PC-9 (cell line): ENCODE results near the gene STAMBP.

ENCODE experiments used
- CTCF ChIP-seq: fragments of 200-600 bp; sonication (generic); conservative IDR thresholded peaks from 2 replicates; pipeline ENCODE4 v1.6.1; 2017; ENCODE audit warnings: mixed run types, antibody characterized with exemption, mild to moderate bottlenecking, moderate library complexity
- EZH2 ChIP-seq: fragments of 200-600 bp; sonication (generic); IDR thresholded peaks from 2 replicates; pipeline ENCODE4 v1.8.0; 2017; ENCODE audit warnings: antibody characterized with exemption, low read depth

DNA sequence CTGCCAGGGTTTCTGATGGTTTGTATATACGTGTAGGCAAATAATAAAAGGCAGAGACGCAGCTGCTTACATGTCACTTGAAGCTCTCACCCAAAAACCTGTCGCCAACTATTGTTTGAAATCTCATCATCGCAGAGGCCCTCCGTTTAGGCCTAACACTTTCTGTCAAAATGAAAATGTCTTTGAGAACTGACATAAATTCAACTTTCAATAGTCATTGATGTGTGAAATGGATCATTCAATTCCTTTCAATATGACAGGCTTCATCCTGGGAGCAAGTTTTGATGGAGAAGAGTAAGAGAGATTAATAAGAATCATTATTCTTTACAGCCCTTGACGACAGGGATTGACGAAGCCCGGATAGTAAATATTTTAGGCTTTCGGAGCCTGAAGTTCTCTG is 66.7 kb downstream of the STAMBP start:
- no peak for TF ChIP-seq CTCF
- no peak for TF ChIP-seq EZH2
